IPS-15b (cell line): ENCODE measurements around the gene MYO1D.
A peak's percentile ranks its signal among the peaks of the same experiment; 100 is the strongest.
"Not testable (repeated sequence)": the region's sequence is repeated elsewhere in the genome, so short reads cannot be mapped to it uniquely, and the experiment has no call there.

Source experiments
- H3K27me3 ChIP-seq: one replicate; pipeline ENCODE4 v1.6.1; 2013; ENCODE audit warnings: low read length; ENCODE audit not compliant: control insufficient read depth, insufficient read depth
- H3K36me3 ChIP-seq: one replicate; pipeline ENCODE4 v1.6.1; 2013; ENCODE audit warnings: low read length; ENCODE audit not compliant: control insufficient read depth, insufficient read depth
- H3K4me1 ChIP-seq: one replicate; pipeline ENCODE4 v1.6.1; 2013; ENCODE audit warnings: mild to moderate bottlenecking, low read length; ENCODE audit not compliant: control insufficient read depth, insufficient read depth
- H3K4me3 ChIP-seq: one replicate; pipeline ENCODE4 v1.5.1; 2013; ENCODE audit warnings: low read depth, low read length
- H3K9ac ChIP-seq: one replicate; pipeline ENCODE4 v1.6.1; 2013; ENCODE audit warnings: low read depth, mild to moderate bottlenecking, low read length
- H3K9me3 ChIP-seq: one replicate; pipeline ENCODE4 v1.6.1; 2013; ENCODE audit warnings: mild to moderate bottlenecking, low read length; ENCODE audit not compliant: control insufficient read depth, insufficient read depth

MYO1D gene

GRCh38 chr17:32458371-32458770 lies 418.6 kb downstream of the MYO1D start:
- Histone ChIP-seq H3K9me3 (no peaks in the 10 kb centered on the region), H3K27me3 (no peaks in the 10 kb centered on the region), H3K36me3 (peaks cover 42% of the 10 kb centered on the region), H3K9ac (no peak overlapping the region), H3K4me1 (no peaks in the 10 kb centered on the region), H3K4me3 (no peak overlapping the region)

GRCh38 chr17:32453370-32453769 lies 423.6 kb downstream of the MYO1D start:
- H3K9ac ChIP-seq: no peak overlapping the region
- H3K36me3 ChIP-seq: peaks cover 37% of the 10 kb centered on the region
- no peaks in the 10 kb centered on the region for H3K9me3 ChIP-seq

DNA sequence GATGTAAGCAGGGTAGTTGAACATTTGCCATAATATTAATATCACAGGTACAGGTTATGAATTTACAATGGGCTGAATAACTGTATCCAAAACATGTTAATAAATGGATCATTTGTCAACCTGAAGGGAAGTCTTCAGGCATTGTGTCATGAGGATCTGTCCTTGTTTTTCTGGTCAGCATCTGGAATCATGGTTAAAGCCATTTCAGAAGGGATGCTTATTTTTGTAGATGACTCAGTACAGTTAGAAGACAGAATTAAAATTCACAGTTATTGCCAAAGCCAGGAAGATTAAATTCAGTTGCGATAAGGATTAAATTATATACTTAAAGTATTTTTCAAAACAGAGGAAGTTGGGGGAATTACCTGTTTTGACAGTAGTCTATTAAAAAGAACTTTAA lies 424.6 kb downstream of the MYO1D start:
- Histone ChIP-seq H3K36me3 (peaks cover 30% of the 10 kb centered on the region), H3K9ac (no peak overlapping the region), H3K4me3 (no peak overlapping the region), H3K9me3 (no peaks in the 10 kb centered on the region), H3K27me3 (no peaks in the 10 kb centered on the region), H3K4me1 (no peaks in the 10 kb centered on the region)

More at GRCh38 chr17:32453370-32453769, 423.6 kb downstream of the MYO1D start:
- H3K4me1 ChIP-seq: no peaks in the 10 kb centered on the region
- H3K4me3 ChIP-seq: no peak overlapping the region
- H3K27me3 ChIP-seq: no peaks in the 10 kb centered on the region

DNA sequence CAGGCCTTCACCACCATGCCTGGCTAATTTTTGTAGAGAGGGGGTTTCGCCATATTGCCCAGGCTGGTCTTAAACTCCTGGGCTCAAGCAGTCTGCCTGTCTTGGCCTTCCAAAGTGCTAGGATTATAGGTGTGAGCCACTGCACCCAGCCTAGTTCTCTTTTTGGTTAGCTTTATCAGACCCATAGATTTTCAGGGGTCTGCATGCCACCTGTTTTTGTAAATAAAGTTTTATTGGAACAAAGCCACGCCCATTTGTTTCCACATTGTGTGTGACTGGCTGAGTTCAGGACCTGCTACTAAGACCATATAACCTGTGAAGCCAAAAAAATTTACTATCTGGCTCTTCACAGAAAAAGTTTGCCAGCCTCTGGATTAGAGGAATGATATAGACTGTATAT lies 425.0 kb downstream of the MYO1D start:
- no peaks in the 10 kb centered on the region for H3K27me3 ChIP-seq
- no peaks in the 10 kb centered on the region for H3K4me1 ChIP-seq
- no peak overlapping the region for H3K4me3 ChIP-seq
- H3K9ac ChIP-seq: no peak overlapping the region
- peaks cover 26% of the 10 kb centered on the region for H3K36me3 ChIP-seq
- H3K9me3 ChIP-seq: no peaks in the 10 kb centered on the region

- not testable (repeated sequence) for H3K4me3 ChIP-seq, H3K4me1 ChIP-seq, H3K9me3 ChIP-seq, H3K27me3 ChIP-seq, H3K9ac ChIP-seq
- peaks cover 24% of the 10 kb centered on the region for H3K36me3 ChIP-seq
Observed at GRCh38 chr17:32450379-32450778, 426.5 kb downstream of the MYO1D start.

DNA sequence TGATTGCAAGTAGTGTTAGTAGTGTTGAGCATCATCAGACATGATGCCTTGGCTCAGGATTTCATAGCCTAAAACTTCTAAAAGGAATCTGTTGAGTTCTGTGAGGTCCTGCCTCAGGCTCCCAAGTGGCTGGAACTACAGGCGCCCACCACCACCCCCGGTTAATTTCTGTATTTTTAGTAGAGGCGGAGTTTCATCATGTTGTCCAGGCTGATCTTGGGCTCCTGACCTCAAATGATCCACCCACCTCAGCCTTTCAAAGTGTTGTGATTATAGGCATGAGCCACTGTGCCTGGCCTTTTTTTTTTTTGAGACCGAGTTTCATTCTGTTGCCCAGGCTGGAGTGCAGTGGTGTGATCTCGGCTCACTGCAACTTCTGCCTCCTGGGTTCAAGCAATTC lies 427.0 kb downstream of the MYO1D start:
- no peaks in the 10 kb centered on the region for H3K9me3 ChIP-seq
- peaks cover 2% of the 10 kb centered on the region for H3K4me1 ChIP-seq
- no peaks in the 10 kb centered on the region for H3K27me3 ChIP-seq
- H3K4me3 ChIP-seq: no peak overlapping the region
- no peak overlapping the region for H3K9ac ChIP-seq
- H3K36me3 ChIP-seq: peaks cover 20% of the 10 kb centered on the region

DNA sequence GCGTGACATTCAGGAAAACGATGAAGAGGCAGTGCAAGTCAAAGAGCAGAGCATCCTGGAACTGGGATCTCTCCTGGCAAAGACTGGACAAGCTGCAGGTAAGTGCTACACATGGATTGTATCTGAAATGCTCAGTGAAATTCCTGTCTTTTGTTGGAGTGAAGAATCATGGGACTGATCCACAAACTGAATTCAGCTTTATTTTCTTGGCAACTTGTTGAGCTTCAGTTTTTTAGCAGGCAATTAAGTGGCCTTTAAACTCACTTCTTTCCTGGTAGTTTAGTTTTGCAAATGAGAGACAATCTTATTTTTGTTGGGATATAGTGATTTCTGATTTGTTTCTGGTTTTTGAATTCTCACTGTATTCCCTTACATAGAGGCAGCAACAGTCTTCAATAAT lies 430.0 kb downstream of the MYO1D start:
- Histone ChIP-seq H3K27me3 (peaks cover 7% of the 10 kb centered on the region), H3K9me3 (no peaks in the 10 kb centered on the region), H3K9ac (no peak overlapping the region), H3K36me3 (peaks cover 10% of the 10 kb centered on the region), H3K4me3 (no peak overlapping the region), H3K4me1 (peaks cover 2% of the 10 kb centered on the region)

- Histone ChIP-seq H3K27me3 (peaks cover 7% of the 10 kb centered on the region), H3K4me1 (peaks cover 2% of the 10 kb centered on the region), H3K4me3 (peak overlapping the region; percentile 87), H3K36me3 (peaks cover 10% of the 10 kb centered on the region), H3K9ac (no peak overlapping the region), H3K9me3 (no peaks in the 10 kb centered on the region)
Observed at GRCh38 chr17:32445971-32446370, 431.0 kb downstream of the MYO1D start.

- H3K9ac ChIP-seq: peak overlapping the region; percentile 72
- H3K36me3 ChIP-seq: peaks cover 7% of the 10 kb centered on the region
- H3K9me3 ChIP-seq: no peaks in the 10 kb centered on the region
- peak overlapping the region; percentile 87 for H3K4me3 ChIP-seq
- H3K4me1 ChIP-seq: peaks cover 2% of the 10 kb centered on the region
- peaks cover 7% of the 10 kb centered on the region for H3K27me3 ChIP-seq
Observed at GRCh38 chr17:32445497-32445896, 431.4 kb downstream of the MYO1D start.

- Histone ChIP-seq H3K4me3 (peak overlapping the region; percentile 87), H3K27me3 (peaks cover 7% of the 10 kb centered on the region), H3K9ac (peak overlapping the region; percentile 72), H3K9me3 (no peaks in the 10 kb centered on the region), H3K36me3 (peaks cover 5% of the 10 kb centered on the region), H3K4me1 (peaks cover 2% of the 10 kb centered on the region)
Observed at GRCh38 chr17:32445074-32445415, 431.9 kb downstream of the MYO1D start.

DNA sequence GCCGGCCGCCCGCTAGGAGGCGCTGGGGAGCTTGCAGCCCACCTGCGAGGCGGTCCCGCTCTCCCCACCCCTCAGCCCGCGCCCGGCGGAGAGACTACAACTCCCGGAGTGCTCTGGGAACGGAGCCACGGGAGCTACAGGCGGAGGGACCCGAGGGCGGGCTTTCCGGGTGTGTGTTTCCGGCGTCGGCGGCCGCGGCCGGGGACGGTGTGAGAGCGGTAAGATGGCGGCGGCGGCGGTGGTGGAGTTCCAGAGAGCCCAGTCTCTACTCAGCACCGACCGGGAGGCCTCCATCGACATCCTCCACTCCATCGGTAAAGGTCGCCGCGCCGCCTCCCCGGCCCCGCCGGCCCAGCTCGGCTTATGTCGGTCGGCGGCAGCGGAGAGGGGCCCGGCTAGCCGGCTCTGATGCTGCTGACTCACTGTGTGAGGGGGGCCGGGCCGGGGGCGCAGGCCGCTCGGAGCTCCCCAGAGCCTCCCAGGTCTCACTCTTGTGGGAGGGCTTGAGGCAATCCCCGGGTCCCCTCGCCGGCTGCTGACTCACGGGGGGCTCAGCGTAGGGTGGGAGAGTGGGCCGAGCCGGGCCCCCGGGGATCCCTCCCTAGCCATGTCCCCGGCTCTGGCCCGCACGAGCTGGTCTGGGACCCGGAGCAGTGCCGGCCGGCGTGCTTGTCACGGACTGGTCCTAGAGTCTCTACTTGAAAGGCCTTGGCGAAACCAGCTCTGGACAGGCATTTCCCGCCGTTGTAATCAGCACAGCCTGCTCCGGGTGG lies 432.4 kb downstream of the MYO1D start, which contains the start of gene PSMD11:
Gene PSMD11 (plus strand): TSS at position 210 of the 773 bp plus-strand sequence. CDS start 14 bp downstream, at position 224.
- Histone ChIP-seq H3K9me3 (no peaks in the 10 kb centered on the region), H3K4me1 (peaks cover 2% of the 10 kb centered on the region), H3K4me3 (peak within 1 kb of the TSS; percentile 87), H3K36me3 (peaks cover 3% of the 10 kb centered on the region), H3K9ac (peak within 1 kb of the TSS; percentile 72), H3K27me3 (peaks cover 7% of the 10 kb centered on the region)

DNA sequence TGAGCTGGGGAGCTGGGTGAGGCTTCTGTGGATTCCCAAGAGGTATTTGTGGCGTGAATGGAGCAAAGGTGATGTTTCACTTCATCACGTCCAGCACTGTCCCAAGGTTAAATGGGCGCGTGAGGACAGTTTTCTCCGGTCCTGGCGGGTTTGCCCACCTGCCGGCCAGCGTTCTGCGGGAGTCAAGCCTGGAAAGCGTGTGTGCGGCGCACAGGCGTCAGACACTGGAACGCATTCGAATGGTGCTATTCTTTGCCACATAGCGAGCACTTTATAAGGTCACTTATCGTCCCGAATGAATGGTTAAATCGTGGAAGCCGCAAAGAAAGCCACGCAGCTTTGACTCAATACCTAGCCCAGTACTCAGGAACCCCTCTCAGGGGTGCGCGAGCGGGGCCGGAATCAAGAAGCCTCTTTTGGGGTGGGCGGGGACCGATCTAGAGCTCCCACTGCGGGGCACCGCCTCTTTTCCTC lies 433.1 kb downstream of the MYO1D start:
- Histone ChIP-seq H3K9ac (no peak overlapping the region), H3K4me1 (peaks cover 2% of the 10 kb centered on the region), H3K9me3 (no peaks in the 10 kb centered on the region), H3K27me3 (peaks cover 7% of the 10 kb centered on the region), H3K36me3 (peaks cover 3% of the 10 kb centered on the region), H3K4me3 (peak overlapping the region; percentile 70)
